Measurements from ENCODE around the gene PMS2.
"Not testable (repeated sequence)": the region's sequence is repeated elsewhere in the genome, so short reads cannot be mapped to it uniquely, and the experiment has no call there.

Gene PMS2

DNA sequence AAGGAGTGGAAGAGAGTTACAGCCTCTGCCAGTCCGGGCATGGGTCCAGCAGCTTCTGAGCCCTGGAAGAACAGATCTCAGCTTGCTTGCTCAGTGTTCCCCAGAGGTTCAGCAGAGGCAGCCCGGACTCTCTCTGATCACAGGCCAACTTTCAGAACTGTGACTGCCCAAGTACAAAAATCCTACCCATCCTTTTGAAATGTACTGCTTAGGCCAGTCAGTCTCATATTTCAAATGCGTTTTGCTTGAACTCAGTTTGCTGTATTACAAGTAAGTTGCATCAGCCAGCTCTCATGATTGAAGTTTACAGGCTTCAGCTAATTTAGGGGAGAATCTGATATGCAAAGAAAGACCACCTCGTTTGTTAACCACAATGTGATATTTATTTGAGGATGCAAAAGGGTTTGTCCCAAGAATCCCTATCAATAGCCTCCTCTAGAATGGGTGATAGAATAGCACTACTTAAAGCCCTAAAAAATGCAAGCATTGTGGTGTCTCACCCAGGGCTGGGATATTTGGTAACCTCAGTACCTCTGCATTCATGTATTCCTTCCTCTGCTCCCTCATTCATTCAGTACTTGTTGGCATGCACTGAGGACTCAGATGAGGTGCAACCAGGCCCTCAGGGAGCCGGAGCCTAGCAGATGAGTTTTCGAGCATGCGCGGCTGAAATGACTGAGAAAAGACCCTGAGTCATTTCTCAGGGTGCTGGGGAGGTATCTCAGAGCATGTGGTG lies 7.2 kb upstream of the PMS2 start:
- DNase-seq: no peak

DNA sequence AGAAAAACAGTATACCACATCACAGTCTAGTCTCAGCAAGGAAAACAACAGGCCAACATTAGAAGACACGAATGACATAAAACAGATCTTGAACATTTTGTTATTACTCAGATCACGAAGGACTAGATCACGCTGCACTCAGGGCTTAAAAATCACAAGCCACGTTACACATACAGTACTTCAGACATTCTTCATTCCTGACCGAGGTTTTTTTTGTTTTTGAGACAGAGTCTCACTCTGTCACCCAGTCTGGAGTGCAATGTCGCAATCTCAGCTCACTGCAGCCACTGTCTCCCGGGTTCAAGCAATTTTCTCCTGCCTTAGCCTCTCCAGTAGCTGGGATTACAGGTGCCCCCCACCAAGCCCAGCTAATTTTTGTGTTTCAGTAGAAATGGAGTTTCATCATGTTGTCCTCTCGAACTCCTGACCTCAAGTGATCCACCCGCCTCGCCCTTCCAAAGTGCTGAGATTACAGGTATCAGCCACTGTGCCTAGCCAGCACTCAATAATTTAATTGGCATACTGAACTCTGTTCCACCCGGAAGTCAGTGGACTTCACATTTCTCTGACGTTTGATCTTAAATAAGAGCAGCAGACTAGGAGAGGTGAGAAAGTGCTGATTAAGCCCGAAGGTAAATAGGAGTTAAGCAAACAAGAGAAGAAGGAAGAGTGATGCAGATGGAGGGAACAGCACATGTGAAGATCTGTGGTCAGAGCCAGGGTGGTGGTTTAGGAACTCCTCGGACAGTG lies 3.7 kb upstream of the PMS2 start:
- no peak for DNase-seq

DNA sequence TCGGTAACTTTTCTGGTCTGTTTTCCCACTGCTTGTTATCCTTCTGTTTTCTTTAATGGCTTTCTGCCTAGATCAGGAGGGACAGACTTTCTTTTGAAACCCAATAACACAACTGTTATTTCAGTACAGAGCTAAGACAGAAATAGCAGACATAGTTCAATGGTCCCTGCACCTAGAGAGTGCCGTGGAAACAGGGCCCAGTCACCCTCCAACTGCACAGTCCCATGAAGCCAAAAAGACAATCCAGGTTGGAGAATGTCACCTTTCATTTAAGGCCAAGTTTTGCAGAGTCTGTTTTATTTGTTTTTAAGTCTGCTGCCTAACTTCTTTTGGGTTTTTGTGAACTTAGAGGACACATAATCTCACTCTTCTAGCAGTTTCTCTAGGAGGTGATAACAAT lies 2.7 kb upstream of the PMS2 start:
- no peak for DNase-seq

DNA sequence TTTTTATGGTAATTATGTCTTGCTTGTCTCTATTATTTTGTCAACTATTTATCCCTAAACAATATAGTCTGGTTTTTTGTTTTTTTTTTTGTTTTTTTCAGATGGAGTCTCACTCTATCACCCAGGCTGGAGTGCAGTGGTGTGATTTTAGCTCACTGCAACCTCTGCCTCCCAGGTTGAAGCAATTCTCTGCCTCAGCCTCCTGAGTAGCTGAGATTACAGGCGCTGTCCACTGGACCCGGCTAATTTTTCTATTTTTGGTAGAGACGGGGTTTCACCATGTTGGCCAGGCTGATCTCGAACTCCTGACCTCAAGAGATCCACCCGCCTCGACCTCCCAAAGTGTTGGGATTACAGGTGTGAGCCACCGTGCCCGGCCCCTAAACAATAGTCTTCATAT lies 1.5 kb upstream of the PMS2 start:
- DNase-seq: not testable (repeated sequence)

DNA sequence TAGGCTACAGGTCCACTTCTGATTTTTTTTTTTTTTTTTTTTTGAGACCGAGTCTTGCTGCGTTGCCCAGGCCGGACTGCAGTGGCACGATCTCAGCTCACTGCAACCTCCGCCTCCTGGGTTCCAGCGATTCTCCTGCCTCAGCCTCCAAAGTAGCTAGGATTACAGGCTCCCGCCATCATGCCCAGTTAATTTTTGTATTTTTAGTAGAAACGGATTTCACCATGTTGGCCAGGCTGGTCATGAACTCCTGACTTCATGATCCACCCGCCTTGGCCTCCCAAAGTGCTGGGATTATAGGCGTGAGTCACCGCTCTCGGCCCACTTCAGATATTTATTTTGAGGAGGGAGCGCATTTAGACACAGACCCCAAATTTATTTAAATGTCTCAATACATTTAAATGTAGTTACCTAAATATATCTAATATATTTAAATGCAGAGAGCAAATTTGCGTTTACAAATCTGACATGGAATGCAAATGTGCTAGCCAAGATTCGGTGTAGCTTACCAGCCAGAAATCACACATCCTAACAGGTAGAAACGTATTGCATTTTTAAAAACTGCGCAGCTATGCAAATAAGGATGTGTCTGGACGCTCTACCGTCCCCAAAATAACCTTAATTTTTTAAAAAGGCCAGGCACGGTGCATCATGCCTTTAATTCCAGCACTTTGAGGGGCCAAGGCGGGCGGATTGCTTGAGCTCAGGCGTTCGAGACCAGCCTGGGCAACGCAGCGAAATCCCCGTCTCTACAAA lies 836 bp downstream of the PMS2 start:
- DNase-seq: not testable (repeated sequence)

DNA sequence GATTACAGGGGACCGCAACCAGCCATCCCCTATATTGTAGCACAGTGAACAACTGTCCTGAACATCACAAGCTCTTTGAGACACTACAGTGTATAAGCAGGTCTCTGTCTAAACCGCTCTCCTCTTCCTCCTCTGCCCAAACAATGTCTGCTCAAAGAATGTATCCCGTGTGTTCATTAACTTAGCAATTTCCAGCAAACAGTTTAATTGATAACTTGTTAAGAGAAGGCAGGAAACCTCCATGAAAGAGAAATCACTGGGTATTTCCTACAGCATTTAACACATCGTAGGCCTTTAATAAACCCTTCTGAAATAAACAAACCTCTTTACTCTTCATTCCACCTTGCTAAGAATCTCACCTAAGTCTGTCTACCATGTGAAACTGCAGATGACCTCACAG lies 1.5 kb downstream of the PMS2 start:
- no peak for DNase-seq

DNA sequence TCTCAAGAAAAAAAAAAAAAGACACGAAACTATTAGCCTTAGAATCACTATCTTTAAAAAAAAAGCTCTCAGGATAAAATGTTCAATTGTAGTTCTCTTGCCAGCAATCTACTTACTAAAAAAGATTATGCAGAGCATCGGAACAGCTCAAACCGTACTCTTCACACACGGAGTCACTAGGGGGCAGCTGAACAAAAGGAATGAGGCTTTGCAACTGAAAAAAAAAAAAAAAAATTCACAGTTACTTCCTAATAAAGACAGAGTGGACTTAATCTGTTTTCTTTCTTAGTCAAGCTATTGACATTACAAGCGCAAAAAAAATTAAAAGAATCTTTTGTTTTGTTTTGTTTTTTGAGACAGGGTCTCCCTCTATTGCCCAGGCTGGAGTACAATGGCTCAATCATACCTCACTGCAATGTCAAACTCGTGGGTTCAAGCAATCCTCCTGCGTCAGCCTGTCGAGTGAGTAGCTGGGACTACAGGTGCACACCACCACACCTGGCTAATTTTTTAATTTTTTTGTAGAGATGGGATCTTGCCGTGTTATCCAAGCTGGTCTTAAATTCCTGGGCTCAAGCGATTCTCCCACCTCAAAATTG lies 11.5 kb downstream of the PMS2 start:
- peak; percentile 23 for DNase-seq

DNA sequence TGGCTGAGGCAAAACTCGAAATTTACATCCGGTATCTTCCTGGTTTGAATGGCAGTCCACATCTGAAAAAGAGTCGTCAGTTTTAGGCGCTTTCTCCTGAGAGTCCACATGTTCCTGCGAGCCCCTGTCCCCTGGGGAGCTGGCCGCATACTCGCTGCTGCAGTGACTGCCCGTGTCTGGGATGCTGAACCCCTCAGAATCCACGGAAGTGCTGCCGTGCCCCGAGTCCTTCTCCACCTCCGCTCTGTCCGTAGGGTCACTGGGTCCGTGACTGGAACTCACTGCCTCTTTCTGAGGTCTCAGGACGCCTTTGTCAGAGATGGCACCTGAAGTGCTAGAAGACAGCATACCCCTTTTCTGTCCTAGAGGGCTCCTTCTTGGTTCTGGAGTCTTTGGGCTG lies 21.8 kb downstream of the PMS2 start:
- not testable (repeated sequence) for DNase-seq

DNA sequence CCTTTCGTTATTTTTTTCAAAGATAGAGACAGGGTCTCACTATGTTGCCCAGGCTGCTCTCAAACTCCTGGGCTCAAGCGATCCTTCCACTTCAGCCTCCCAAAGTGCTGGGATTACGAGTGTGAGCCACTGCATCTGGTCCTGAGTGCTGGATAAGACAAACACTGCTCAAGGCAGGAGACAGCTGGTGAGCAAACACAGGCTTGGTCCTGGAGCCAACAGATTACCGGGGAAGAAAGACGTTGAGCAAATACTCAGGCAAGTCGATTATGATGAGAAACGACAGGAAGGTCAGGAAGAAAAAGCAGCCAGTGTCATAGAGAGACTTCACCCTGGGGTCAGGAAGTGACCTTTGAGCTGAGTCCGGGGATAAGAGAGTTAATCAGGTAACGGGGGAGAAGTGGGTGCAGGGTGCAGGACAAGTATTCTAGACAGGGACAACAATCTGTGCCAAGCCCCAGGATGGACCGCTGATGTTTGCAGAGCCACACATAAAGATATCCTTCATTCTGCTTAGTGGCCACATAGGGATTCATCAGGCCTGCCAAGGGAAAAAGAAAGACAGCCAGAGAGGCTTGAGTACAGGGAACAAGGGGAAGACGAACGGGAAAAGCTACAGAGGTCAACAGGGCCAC lies 29.1 kb downstream of the PMS2 start:
- DNase-seq: not testable (repeated sequence)

DNA sequence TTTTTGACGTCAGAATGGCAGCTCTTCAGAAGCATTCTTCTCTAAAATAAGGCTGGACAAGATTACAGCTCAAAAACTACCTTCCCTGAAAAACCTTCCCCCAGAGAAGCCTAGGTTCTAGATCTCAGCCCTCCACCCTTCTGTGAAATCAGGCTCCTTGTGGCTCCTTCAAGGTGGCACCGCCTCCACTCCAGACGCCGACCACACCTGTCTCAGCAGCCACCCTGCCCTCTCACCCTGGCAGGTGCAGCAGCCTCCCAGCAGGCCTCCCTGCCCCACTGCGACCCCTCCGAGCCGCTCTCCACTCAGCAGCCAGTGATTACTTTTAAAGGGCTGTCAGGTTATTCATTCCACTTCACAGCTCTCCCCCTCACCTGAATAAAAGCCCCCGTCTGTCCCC lies 35.3 kb downstream of the PMS2 start:
- not testable (repeated sequence) for DNase-seq

DNA sequence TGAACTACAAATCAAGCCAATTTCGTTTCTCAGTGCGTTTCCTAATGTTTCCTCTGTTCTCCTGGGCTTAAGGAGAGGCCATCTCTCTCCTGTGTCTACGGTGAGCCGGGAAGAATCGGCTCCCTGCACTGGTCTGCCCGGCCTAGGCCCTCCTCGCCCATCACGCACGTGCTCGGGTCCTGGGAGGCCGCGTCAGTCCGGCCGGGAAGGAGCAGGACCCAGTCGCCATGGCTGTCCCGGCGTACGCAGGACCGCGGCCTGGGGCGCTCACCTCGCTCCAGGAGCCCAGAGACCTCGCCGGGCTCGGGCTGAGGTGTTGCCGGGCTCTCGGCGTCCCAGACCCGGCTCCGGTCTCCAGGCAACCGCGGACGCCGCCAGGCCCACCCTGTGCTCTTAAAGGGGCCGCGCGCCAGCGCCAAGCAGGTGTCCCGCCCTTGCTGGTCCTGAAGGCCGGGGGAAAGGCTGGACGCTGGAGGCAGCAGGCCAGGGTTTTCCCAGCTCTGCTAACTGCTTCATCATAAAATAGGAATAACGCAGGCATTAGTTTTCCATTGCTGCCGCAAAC lies 38.4 kb downstream of the PMS2 start, which contains the start of gene RSPH10B:
RSPH10B (minus strand) TSS at position 343 of the 565 bp plus-strand sequence. CDS start 3,573 bp downstream, outside the sequence.
- not testable (repeated sequence) for DNase-seq

DNA sequence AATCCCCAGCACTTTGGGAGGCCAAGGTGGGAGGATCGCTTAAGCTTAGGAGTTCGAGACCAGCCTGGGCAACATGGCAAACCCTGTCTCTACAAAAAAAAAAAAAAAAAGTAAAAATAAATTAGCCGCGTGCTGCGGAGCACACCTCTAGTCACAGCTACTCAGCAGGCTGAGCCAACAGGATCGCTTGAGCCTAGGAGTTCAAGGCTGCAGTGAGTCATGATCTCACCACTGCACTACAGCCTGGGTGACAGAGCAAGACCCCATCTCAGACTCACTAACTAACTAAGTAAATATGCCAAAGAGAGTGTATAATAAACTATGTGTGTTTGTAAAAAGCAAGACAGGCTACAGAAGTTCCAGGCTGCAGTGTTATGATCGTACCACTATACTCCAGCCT lies 45.0 kb downstream of the PMS2 start:
- DNase-seq: not testable (repeated sequence)

DNA sequence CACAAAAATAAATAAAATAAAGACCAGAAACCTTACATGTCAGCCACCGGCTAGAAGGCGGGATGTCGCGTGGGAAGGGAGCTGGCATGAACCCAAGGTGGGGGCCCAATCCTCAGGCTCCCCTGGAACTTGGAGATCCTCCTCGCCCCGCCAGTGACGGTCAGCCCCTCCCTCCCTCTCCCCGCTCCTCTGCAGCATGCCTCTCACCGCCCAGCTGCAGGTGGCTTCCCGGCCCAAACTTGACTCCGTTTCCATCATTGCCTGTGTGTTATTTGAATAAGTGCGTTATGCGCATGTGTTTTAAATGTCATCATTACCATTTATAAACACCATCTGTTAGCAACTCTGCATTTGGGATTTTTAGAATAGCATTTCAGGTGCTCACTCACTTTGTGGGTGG lies 45.6 kb downstream of the PMS2 start:
- not testable (repeated sequence) for DNase-seq

DNA sequence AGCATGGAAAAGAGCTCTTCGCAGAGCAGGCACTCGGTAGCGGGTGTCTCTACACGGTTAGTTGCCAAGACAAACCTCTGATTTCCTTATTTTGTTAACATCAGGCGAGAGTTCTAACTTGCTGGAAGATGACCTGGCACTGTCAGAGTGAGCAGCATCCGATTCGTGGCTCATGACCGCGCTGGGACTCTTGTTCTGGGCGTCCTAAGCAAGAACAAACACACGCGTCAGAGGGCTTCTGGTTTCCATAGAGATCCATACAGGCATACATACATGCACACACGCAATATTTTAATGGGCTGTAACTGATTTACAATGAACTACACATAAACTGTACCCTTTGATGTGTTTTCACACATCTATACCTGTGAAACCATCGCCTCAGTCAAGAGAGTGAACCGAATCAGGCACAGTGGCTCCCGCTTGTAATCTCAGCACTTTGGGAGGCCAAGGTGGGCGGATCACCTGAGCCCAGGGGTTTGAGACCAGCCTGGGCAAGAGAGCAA lies 73.9 kb downstream of the PMS2 start:
- not testable (repeated sequence) for DNase-seq

DNA sequence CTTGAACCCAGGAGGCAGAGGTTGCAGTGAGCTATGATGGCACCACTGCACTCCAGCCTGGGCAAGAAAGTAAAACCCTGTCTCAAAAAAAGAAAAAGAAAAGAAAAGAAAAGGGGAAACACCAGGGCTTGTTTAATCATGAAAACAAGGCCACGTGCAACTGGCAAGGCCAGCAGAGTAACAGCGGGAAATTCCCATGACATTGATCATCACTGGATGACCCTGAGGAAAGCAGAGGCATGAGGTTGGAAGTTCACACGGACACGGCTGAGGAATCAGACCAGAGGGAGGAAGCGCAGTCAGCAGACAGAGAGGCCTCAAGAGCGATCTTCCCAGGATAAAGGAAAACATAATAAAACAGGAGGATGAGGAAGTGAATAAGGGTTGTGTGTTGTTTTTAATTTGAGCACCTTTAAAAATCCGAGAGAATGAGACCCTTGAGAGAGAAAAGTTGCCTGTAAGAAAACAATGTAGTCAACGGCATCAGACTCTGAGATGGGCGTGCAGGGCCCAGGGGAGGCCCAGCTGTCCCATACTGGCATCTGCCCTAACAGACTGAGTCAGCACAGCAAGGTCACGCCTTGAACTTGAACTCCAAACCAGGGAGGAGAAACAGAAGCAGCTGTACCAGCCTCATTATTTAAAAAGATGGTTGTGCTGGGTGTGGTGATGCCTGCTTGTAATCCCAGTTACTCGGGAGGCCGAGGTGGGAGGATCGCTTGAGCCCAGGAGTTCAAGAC lies 76.8 kb downstream of the PMS2 start:
- DNase-seq: not testable (repeated sequence)

DNA sequence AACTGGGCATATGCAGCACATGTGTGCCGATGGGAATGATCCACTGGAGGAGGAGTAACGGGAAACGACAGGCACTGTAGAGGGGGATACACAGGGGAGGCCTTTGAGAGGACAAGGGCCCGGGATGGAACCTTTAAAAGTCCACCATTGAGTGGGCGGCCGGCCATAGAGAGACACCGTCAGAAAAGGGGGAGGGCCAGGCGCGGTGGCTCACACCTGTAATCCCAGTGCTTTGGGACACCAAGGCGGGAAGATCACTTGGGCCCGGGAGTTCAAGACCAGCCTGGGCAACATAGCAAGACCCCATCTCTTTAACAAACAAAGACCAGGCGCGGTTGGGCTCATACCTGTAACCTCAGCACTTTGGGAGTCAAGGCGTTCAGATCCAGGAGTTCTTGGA lies 77.6 kb downstream of the PMS2 start:
- not testable (repeated sequence) for DNase-seq

DNA sequence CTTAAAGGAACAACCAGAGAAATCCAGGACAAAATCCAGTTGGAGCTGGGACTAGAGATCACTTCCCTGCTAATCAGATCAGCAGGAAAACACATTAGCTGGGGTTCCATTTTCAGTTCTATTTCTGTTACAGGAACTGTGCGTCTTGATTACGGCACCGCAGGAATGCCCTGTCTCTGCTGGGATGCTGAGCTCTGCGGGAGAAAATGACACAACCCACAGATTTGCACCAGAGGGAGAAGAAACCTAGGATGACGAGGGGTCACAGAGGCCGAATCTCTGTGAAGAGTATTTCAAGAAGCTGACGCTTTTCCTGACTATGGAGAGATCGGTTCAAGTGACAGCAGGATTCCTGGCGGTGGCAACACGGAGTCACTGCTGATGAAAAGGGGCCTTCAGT lies 78.6 kb downstream of the PMS2 start:
- not testable (repeated sequence) for DNase-seq

DNA sequence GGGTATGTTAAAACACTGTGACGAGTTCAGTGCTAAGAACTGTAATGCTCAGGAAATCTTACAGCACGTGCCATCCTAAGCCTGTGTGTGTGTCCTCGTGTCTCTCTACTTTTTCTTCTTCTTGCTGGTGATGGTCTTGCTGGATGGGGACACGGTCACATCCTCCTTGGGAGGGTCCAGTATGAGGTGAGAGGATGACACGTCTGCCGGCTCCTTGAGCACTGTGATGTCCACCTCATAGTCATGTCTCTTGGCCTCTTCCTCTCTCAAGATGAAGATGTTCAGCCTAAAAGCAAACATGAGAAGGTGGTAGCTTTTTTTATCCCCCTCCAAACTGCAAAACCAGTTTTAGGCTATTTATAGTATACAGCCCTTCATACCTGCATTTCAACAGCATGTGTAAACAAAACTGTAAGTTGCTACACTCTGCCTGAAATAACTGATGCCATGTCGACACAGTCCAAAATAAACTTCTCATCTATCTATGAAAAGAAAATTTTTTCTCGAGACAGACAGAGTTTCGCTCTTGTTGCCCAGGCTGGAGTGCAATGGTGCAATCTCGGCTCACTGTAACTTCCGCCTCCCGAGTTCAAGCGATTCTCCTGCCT lies 82.5 kb downstream of the PMS2 start:
- not testable (repeated sequence) for DNase-seq

DNA sequence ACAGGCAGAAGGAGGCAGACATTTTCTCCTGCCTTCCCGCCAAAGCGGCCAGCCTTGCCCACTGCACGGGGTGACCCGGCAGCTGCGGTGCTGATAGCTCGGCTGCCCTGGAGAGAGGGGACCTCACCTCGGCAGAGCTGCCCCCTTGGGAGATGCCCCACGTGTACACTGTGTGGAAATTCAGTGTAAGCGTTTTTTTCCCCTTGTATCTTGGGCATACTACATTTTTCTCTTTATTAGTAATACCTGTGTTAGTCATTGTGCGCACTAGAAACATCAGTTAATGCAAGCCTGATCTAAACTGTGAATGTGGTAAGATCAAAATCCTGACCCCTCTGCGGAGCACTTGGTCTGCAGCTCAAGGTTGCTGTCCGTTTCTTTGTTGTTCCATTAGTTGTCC lies 84.2 kb downstream of the PMS2 start:
- DNase-seq: not testable (repeated sequence)

DNA sequence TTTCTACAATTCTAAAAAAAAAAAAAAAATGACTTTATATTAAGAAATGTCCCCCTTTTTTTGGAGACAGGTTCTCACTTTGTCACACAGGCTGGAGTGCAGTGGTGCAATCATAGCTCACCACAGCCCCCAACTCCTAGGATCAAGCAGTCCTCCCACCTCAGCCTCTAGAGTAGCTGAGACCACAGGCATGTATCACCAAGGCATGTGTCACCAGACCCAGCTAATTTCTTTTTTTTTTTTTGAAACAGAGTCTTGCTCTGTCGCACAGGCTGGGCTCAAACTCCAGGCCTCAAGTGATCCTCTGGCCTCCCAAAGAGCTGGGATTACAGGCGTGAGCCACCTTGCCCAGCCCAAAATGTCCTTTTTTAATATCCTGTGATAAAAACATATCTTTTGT lies 84.7 kb downstream of the PMS2 start:
- not testable (repeated sequence) for DNase-seq
